Cerebellar nuclear complex (tissue), 1 donor: ENCODE measurements around the gene VAV3.

Source experiments
- DNase-seq, 2 experiments: peaks; one replicate each; lab custom pipeline; 2025; lab: John Stamatoyannopoulos, UW

Gene VAV3

DNA sequence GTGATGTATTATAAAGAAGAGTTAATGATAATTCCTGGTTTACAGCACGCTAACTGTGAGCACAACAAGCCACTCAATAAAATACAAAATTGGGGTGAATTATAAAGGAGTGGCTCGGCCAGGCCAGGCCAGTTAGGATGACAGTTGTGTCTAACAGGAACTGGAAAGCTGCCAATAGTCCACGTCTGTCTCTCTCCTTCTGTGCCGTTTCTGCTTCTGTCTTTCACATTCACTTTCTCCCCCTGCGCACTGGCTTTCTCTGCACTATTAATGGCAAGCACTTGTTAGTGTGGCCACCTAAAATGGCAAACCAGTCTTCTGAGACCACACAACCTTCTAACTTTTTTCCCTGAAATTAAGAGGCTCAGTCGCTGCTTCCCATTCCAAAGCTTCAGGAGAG lies 429.9 kb downstream of the VAV3 start:
- DNase-seq = peak in 1 of 2 experiments; percentile 33

DNA sequence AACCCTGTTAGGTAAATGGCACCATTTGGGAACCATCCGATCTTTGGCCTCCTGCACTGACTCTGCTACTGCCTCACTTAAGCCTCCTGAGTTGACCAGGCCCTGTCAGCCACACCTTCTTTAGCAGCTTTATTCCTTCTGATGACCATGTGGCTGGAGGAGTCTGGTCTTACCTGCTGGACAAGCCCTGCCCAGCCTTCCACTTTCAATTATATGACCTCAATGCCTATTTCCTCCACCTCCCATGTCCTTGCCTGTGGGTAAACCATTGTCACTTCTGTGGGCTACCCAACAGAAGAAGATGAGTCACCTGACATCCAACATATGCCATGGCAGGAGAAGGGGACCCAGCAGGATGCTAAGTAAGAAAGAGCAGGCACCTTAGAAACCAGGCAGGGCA lies 430.3 kb downstream of the VAV3 start:
- no peak for DNase-seq

GRCh38 chr1:107533436-107533835 lies 431.5 kb downstream of the VAV3 start:
- no peak for DNase-seq

DNA sequence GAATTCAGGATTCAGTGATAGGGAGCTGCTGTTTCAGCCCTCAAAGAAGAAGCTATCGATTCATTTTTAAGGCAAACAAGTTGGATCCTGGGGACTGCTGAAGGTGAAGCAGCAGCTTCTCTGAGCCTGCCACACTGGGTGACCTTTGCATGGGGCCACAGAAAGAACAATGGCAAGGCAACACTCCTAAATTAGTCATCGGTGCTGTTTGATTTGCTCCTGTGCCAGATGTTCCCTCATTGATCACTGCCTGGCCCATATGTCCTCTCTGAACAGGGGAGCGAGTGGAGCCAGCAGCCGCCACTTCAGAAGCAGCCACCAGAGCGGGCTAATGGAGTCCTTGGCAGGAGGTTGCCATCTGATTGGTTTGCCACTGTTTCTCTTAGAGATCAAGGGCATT lies 432.7 kb downstream of the VAV3 start:
- DNase-seq = no peak

GRCh38 chr1:107531065-107531908 lies 433.7 kb downstream of the VAV3 start:
- DNase-seq = no peak

- DNase-seq = no peak
Observed at GRCh38 chr1:107530543-107530942, 434.4 kb downstream of the VAV3 start.

- DNase-seq = no peak
Observed at GRCh38 chr1:107529511-107530149, 435.4 kb downstream of the VAV3 start.

GRCh38 chr1:107526524-107527198 lies 438.3 kb downstream of the VAV3 start:
- DNase-seq = no peak

DNA sequence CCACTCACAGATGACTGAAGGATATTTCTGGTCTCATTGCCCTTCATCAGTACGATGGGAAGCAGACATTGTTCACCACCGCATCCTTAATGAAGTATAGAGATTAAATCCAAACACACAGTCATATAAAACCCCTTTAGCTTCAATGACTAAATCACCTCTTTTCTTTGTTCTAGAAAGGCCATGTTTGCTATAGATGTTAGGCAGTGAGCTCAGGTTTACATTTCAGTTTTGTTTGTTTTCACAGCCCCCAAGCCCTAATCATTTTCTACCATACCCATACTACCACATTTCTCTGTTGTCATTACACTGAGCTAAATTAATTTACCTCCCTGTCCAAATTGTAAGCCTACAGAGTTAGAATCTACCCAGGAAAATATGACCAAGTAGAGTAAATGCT lies 439.0 kb downstream of the VAV3 start:
- no peak for DNase-seq

GRCh38 chr1:107525145-107525544 lies 439.8 kb downstream of the VAV3 start:
- DNase-seq = no peak

GRCh38 chr1:107524301-107524700 lies 440.7 kb downstream of the VAV3 start:
- no peak for DNase-seq

DNA sequence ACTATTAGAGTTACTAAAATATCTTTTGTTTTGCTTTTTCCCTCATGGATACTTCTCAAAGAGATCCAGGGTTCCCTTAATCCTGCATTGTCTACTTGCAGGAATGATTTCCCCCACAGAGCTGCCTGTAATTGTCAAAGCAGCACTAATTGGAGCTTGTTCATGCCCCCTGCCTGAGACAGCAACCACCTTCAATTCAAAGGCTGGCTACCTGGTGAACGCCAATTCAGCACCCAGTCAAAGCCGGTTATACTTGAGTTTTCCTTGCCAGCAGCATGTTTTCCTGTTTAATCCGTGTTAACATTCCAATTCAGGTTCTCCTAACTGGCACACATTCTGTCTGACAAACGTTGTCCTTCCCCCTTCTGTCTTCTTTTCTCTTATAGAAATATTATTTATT lies 441.2 kb downstream of the VAV3 start:
- DNase-seq = no peak

DNA sequence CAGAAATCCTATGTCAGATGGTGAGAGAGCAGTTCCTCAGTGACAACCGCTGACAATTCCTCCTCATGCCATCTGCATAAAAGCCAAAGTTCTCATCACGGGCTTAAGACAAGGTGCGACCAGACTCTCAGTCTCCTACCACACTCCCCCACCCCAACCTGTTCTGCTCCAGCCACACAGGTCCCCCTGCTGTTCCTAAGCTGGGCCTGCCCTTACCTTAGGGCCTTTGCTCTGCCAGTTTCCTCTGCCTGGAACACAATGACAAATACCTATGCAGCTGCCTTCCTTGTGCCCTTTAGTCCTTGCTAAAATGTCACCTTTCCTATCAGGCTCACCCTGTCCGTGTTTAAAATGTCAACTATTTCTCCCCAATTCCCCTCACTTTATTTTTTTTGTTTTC lies 441.9 kb downstream of the VAV3 start:
- no peak for DNase-seq
